Left lung (tissue), 10 donors: ENCODE measurements around the gene OPRM1. TPM values are rescaled to one million over a fixed set of nuclear protein-coding genes. Genes with fewer than 3 reads are reported as not detected.

Source experiments
- ATAC-seq: fragments of 200-7000 bp; cut with Tn5 transposase; one replicate; pipeline ENCODE4 v1.9.1; 2020; ENCODE audit warnings: moderate library complexity
- DNase-seq, 4 donors: peaks; one replicate each; pipeline ENCODE4 v3.0.0-alpha.2; 2013 to 2020
- H3K27ac ChIP-seq, 2 donors: fragments of 200-600 bp; sonication (generic) in 1 of 2; one replicate each; pipeline versions ENCODE4 v1.5.0 to v1.8.0; 2020 to 2021
- H3K27me3 ChIP-seq, 2 donors: fragments of 200-600 bp; sonication (generic) in 1 of 2; one replicate each; pipeline versions ENCODE4 v1.5.0 to v1.8.0; 2020 to 2021
- H3K36me3 ChIP-seq, 2 donors: fragments of 200-600 bp; sonication (generic) in 1 of 2; one replicate each; pipeline versions ENCODE4 v1.5.0 to v1.8.0; 2020 to 2021
- H3K4me1 ChIP-seq, 2 donors: fragments of 200-600 bp; one replicate each; pipeline ENCODE4 v1.8.0; 2021
- H3K4me3 ChIP-seq, 2 donors: fragments of 200-600 bp; sonication (generic) in 1 of 2; one replicate each; pipeline versions ENCODE4 v1.5.0 to v1.8.0; 2020 to 2021; ENCODE audit warnings: mild to moderate bottlenecking in 1 of 2
- H3K9me3 ChIP-seq, 2 donors: fragments of 200-600 bp; sonication (generic) in 1 of 2; one replicate each; pipeline versions ENCODE4 v1.5.0 to v1.8.0; 2020 to 2021
- intact Hi-C, 2 donors: fragments of 100-400 bp; cut with DNase I; formaldehyde crosslinking; loops; one replicate each; pipeline versions ENCODE4 v1.11.2 to v1.14.2; 2022
- polyA plus RNA-seq, 6 donors: library from polyadenylated mRNA; unstranded; fragments of 120-200 nt; gene quantifications; one replicate each; pipeline ENCODE4 v1.2.1, GENCODE V29; 2013; ENCODE audit not compliant: insufficient read length in 6 of 6
- total RNA-seq, 2 donors: library from RNA; stranded (reverse); fragmentation: NEBNext Ultra II Directional; extraction: Animal tissue kit (Norgen Biotek cat#: 25700); gene quantifications; one replicate each; pipeline ENCODE4 v1.2.1, GENCODE V29; 2021
- TF ChIP-seq, protein P1 (sequence below), 2 donors: fragments of 200-600 bp; sonication (generic) in 1 of 2; IDR thresholded peaks; one replicate each; pipeline versions ENCODE4 v1.5.0 to v1.8.0; 2021; ENCODE audit warnings: antibody characterized with exemption in 2 of 2
- donor health status: DM: no; HTN: yes; CAD: no.
- donor health status: DM: no; HTN: no; CAD: no.

Gene OPRM1
- total and polyA plus RNA-seq, 8 donors, result not detected

DNA sequence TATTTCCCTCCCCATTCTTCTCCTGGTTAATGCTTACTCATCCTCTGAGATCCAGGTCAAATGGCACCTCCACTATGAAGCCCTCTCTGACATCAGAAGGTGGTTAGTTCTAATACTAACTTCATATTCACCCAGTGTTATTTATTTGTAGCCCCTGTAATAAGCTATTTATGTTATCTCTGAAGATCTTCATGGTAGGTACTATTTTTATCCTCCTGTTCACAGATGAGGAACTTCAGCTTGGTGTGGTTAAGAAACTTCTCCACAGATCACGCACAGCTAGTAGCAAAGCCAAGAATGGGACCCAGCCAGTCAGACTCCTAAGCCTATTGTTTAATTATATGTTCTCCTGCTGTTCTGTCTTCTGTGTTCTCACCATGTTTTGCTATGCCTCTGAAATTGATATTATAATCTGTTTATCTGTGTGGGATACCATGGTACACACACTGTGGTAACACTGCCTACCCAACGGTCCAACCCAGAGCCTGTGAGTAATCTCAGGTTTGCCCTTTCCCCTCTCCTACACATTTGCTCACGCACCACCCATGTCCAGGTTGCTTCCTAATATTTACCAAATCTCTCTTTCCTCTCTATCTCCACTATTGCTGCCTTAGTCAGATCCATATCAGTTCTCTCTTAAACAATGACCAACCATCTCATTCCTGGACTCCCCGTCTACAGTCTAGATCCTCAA is 219.2 kb downstream of the OPRM1 start:
- Histone ChIP-seq H3K36me3 (no peaks in the 10 kb centered on the region), H3K27ac (peak overlapping the region in 1 of 2 donors; percentile 73), H3K27me3 (no peaks in the 10 kb centered on the region), H3K4me1 (peaks cover 0 to 22% of the 10 kb centered on the region in 2 donors), H3K9me3 (no peaks in the 10 kb centered on the region), H3K4me3 (no peak overlapping the region)
- ATAC-seq, result peak; percentile 54
- intact Hi-C loops, result no loop called here
- TF ChIP-seq, protein P1, sequence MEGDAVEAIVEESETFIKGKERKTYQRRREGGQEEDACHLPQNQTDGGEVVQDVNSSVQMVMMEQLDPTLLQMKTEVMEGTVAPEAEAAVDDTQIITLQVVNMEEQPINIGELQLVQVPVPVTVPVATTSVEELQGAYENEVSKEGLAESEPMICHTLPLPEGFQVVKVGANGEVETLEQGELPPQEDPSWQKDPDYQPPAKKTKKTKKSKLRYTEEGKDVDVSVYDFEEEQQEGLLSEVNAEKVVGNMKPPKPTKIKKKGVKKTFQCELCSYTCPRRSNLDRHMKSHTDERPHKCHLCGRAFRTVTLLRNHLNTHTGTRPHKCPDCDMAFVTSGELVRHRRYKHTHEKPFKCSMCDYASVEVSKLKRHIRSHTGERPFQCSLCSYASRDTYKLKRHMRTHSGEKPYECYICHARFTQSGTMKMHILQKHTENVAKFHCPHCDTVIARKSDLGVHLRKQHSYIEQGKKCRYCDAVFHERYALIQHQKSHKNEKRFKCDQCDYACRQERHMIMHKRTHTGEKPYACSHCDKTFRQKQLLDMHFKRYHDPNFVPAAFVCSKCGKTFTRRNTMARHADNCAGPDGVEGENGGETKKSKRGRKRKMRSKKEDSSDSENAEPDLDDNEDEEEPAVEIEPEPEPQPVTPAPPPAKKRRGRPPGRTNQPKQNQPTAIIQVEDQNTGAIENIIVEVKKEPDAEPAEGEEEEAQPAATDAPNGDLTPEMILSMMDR (IDR thresholded peaks at IDR 0.05), result no peak
- DNase-seq, result no peak

DNA sequence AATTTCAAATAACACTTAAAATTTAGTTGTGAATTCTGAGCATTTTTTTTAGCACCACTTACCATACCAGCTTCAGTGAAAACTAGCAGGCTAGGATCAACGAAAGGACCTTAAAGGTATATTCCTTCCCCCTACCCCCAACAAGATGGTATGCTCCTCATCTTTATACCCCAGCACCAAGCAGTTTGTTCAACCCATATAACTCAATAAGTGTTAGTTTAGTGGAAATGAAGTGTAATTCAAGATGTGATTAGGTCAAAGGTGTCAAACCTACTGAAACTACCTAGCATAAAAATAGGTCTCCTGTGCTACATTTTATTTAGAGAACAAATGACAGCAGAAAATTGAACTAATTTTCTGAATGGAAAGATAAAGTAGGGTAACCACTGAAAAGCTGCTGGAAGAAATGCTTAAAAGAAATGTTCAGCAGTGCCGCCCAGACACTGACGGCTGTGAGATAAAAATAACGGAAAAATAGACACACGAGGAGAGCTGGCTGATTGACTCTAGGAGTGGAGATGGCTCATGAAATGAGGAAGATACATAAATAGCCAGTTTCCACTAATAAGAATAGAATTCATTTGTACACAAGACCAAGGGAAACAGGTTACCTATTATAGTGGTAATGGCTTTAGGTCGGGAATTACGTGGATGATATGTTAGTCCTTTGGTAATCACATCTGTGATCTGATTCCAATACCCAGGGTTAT is 222.8 kb downstream of the OPRM1 start:
- Histone ChIP-seq H3K4me3 (no peak overlapping the region), H3K9me3 (no peaks in the 10 kb centered on the region), H3K27me3 (no peaks in the 10 kb centered on the region), H3K4me1 (peaks cover 0 to 16% of the 10 kb centered on the region in 2 donors), H3K36me3 (no peaks in the 10 kb centered on the region), H3K27ac (no peak overlapping the region)
- DNase-seq (no peak), ATAC-seq (no peak)
- intact Hi-C loops, result no loop called here
- TF ChIP-seq, protein P1 (IDR thresholded peaks at IDR 0.05), result no peak

DNA sequence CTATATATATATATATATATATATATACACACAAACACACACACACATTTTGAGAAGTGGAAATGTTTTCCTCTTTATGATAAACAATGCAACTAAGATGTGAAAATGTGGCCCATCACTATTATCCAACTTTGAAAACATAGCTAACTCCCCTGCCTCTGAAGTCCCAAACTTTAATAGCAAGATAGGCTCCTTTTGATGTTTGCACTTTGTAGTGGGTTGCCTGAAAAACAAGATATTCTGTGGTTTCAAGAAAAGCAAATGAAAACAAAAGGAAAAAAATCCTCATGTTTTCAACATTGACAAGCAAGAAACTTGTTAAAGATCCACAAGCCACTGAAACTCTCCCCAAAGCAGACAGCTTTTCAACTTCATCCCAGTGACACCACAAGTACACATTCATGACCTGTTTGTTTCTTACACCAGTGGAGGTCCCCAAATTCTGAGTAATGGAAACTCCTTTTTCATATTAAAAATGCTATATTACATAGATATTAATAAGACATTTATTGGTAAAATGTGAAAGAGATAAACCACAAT is 227.6 kb downstream of the OPRM1 start:
- H3K4me3 ChIP-seq, result no peak overlapping the region
- TF ChIP-seq, protein P1 (IDR thresholded peaks at IDR 0.05), result no peak
- no peaks in the 10 kb centered on the region for H3K4me1 ChIP-seq
- ATAC-seq, result no peak
- no peaks in the 10 kb centered on the region for H3K27me3 ChIP-seq
- H3K27ac ChIP-seq, result no peak overlapping the region
- H3K36me3 ChIP-seq, result no peaks in the 10 kb centered on the region
- intact Hi-C loops, result no loop called here
- no peaks in the 10 kb centered on the region for H3K9me3 ChIP-seq
- no peak for DNase-seq

DNA sequence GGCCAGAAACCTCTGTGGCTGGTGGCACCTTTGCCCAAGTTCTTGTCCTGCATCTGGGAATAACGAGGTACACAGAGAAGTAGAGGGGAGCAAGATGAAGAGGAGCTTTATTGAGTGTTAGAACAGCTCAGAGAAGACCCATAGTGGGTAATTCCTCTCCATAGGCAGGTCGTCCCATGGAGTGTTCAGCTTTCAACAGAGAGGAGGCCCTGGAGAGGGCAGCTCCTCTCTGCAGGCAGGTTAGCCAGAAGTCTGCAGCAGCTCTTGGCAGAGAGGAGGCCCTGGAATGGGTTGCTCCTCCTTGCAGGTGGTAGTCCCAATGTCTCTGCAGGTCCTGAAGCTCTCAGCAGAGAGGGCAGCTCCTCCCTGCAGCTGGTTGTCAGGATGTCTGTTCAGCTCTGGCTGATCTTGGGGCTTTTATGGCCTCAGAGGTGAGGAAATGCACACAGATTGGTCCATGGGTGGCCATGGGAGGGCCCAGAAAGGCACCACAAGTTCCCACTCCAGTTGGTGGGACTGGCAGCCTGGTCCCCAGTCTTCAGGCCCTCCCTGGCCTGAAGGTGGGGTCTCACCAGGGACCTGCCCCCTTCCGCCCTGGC is 228.6 kb downstream of the OPRM1 start:
- no peaks in the 10 kb centered on the region for H3K4me1 ChIP-seq
- H3K4me3 ChIP-seq, result no peak overlapping the region
- no peaks in the 10 kb centered on the region for H3K9me3 ChIP-seq
- DNase-seq, result no peak
- TF ChIP-seq, protein P1 (IDR thresholded peaks at IDR 0.05), result no peak
- ATAC-seq, result no peak
- H3K36me3 ChIP-seq, result no peaks in the 10 kb centered on the region
- H3K27me3 ChIP-seq, result no peaks in the 10 kb centered on the region
- intact Hi-C loops, result no loop called here
- H3K27ac ChIP-seq, result no peak overlapping the region

DNA sequence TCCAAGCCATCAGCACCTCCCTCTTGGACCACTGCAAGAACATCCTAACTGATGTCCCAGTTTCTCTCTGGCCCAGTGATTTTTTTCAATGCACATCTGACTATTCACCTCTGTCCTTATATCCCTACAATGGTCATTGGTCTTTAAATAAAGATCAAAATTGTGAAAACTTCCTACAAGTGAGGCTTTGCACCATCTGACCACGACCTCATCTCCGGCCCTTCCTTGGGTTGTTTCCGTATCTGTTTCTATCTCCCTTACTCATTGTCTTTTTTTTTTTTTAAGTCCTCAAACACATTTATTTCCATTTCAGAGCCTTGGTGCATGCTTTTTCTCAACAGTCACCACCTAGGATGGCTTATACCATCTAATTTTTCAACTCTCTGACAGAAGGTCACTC is 229.4 kb downstream of the OPRM1 start:
- Histone ChIP-seq H3K4me1 (no peaks in the 10 kb centered on the region), H3K27ac (no peak overlapping the region), H3K4me3 (no peak overlapping the region), H3K36me3 (no peaks in the 10 kb centered on the region), H3K27me3 (no peaks in the 10 kb centered on the region), H3K9me3 (no peaks in the 10 kb centered on the region)
- TF ChIP-seq, protein P1 (IDR thresholded peaks at IDR 0.05), result no peak
- no peak for ATAC-seq
- intact Hi-C loops, result no loop called here
- no peak for DNase-seq
